Measurements from ENCODE around the gene POU2AF2. TPM values are rescaled to one million over a fixed set of nuclear protein-coding genes. Genes with fewer than 3 reads are reported as not detected.

POU2AF2 gene
- total RNA-seq, 1 experiment from 2014 or later = 0.35 TPM

DNA sequence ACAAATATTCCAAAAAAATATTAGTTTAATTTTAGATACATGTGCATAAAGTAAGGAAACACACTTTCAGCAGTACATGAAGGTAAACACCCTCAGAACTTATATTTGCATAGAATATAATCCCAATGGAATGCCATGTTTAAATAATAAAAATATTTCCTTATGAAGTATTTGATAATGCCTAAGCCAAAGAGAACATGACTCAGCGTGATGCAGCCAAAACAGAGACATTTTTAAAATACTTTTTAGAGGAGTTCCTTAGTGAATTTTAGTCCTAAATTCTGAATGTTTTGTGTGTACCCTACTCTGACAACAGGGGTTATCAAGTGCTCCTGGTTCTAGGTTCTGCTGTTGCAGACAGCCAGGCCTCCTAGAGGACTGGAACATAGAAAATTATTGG, 39.1 kb upstream of the POU2AF2 start:
- Mint-ChIP-seq H3K27me3 (ENCODE audit: unreplicated experiment) (no peaks in the 10 kb centered on the region), H3K36me3 (ENCODE audit: insufficient read depth, unreplicated experiment) (no peaks in the 10 kb centered on the region), H3K9me3 (ENCODE audit: low read depth, unreplicated experiment) (no peaks in the 10 kb centered on the region), H3K4me1 (ENCODE audit: low read depth, unreplicated experiment) (peaks cover 10% of the 10 kb centered on the region), H3K4me3 (ENCODE audit: low read depth, unreplicated experiment) (no peak overlapping the region), H3K27ac (ENCODE audit: unreplicated experiment) (no peak overlapping the region)
- BruUV-seq (replicated peaks) = no TSS peak
- no peak for TF ChIP-seq CTCF (IDR thresholded peaks at IDR 0.05; ENCODE audit: unreplicated experiment)
- CTCF ChIA-PET = no interaction called here
- DNase-seq = no peak
- intact Hi-C loops (cut with micrococcal nuclease; ENCODE audit: unreplicated experiment) = no loop called here

- H3K9me3 Mint-ChIP-seq (ENCODE audit: low read depth, unreplicated experiment) = no peaks in the 10 kb centered on the region
- DNase-seq = no peak
- no peak overlapping the region for H3K27ac Mint-ChIP-seq (ENCODE audit: unreplicated experiment)
- H3K36me3 Mint-ChIP-seq (ENCODE audit: insufficient read depth, unreplicated experiment) = no peaks in the 10 kb centered on the region
- TF ChIP-seq CTCF (IDR thresholded peaks at IDR 0.05; ENCODE audit: unreplicated experiment) = no peak
- peaks cover 10% of the 10 kb centered on the region for H3K4me1 Mint-ChIP-seq (ENCODE audit: low read depth, unreplicated experiment)
- H3K27me3 Mint-ChIP-seq (ENCODE audit: unreplicated experiment) = no peaks in the 10 kb centered on the region
- no peak overlapping the region for H3K4me3 Mint-ChIP-seq (ENCODE audit: low read depth, unreplicated experiment)
- CTCF ChIA-PET = no interaction called here
- no TSS peak for BruUV-seq (replicated peaks)
- intact Hi-C loops (cut with micrococcal nuclease; ENCODE audit: unreplicated experiment) = no loop called here
Measured at GRCh38 chr11:111207213-111207612, 38.3 kb upstream of the POU2AF2 start.

GRCh38 chr11:111209543-111210355, 35.8 kb upstream of the POU2AF2 start:
- intact Hi-C loops (cut with micrococcal nuclease; ENCODE audit: unreplicated experiment) = no loop called here
- no peak for TF ChIP-seq CTCF (IDR thresholded peaks at IDR 0.05; ENCODE audit: unreplicated experiment)
- Mint-ChIP-seq H3K9me3 (ENCODE audit: low read depth, unreplicated experiment) (no peaks in the 10 kb centered on the region), H3K27me3 (ENCODE audit: unreplicated experiment) (no peaks in the 10 kb centered on the region), H3K4me3 (ENCODE audit: low read depth, unreplicated experiment) (no peak overlapping the region), H3K36me3 (ENCODE audit: insufficient read depth, unreplicated experiment) (no peaks in the 10 kb centered on the region), H3K4me1 (ENCODE audit: low read depth, unreplicated experiment) (peaks cover 10% of the 10 kb centered on the region), H3K27ac (ENCODE audit: unreplicated experiment) (no peak overlapping the region)
- CTCF ChIA-PET = no interaction called here
- DNase-seq = no peak
- no TSS peak for BruUV-seq (replicated peaks)

- TF ChIP-seq CTCF (IDR thresholded peaks at IDR 0.05; ENCODE audit: unreplicated experiment) = no peak
- H3K27ac Mint-ChIP-seq (ENCODE audit: unreplicated experiment) = no peak overlapping the region
- CTCF ChIA-PET = no interaction called here
- no peak overlapping the region for H3K4me3 Mint-ChIP-seq (ENCODE audit: low read depth, unreplicated experiment)
- no TSS peak for BruUV-seq (replicated peaks)
- no peaks in the 10 kb centered on the region for H3K36me3 Mint-ChIP-seq (ENCODE audit: insufficient read depth, unreplicated experiment)
- no peaks in the 10 kb centered on the region for H3K27me3 Mint-ChIP-seq (ENCODE audit: unreplicated experiment)
- no peaks in the 10 kb centered on the region for H3K9me3 Mint-ChIP-seq (ENCODE audit: low read depth, unreplicated experiment)
- intact Hi-C loops (cut with micrococcal nuclease; ENCODE audit: unreplicated experiment) = no loop called here
- no peak for DNase-seq
- no peaks in the 10 kb centered on the region for H3K4me1 Mint-ChIP-seq (ENCODE audit: low read depth, unreplicated experiment)
Measured at GRCh38 chr11:111213256-111213655, 32.3 kb upstream of the POU2AF2 start.

Measured in Calu3 (cell line).